HepG2 (cell line): Measurements from ENCODE around the gene ZCRB1. TPM values are rescaled to one million over a fixed set of nuclear protein-coding genes. Genes with fewer than 3 reads are reported as not detected.

ENCODE experiments used
- ATAC-seq: fragments of 200-7000 bp; cut with Tn5 transposase; 3 replicates; pipeline ENCODE4 v1.9.1; 2020; ENCODE audit warnings: mild to moderate bottlenecking, moderate library complexity
- BruUV-seq: library from RNA; stranded (reverse); fragments of 400-500 nt; replicated peaks from 2 replicates; lab custom pipeline; 2021; lab: Mats Ljungman, UMichigan
- CTCF ChIA-PET: fragments of 300-600 bp; formaldehyde crosslinking; extraction: SDS; loops from one replicate; lab custom pipeline; 2021; ENCODE audit warnings: low total read pairs, inconsistent platforms, low intra/inter-chr PET ratio; lab: Yijun Ruan, JAX
- POLR2A ChIA-PET: fragments of 350-600 bp; sonication (Branson Sonifier 250); formaldehyde crosslinking; loops from one replicate; lab custom pipeline; 2020; ENCODE audit warnings: antibody characterized with exemption, inconsistent platforms; lab: Yijun Ruan, JAX
- DNase-seq: peaks from one replicate; pipeline ENCODE4 v3.0.0-alpha.2; 2015; ENCODE audit warnings: low spot score
- FAIRE-seq: peaks from 3 replicates; lab custom pipeline; 2011; peaks lifted over from hg19 to GRCh38; lab: Jason Lieb, UNC
- H2AFZ ChIP-seq: one replicate; pipeline ENCODE4 v1.6.1; 2011; ENCODE audit warnings: low read length, inconsistent platforms
- H3K27ac ChIP-seq: fragments of 300-600 bp; 3 replicates; pipeline ENCODE4 v1.8.0; 2011; ENCODE audit warnings: mixed run types, mild to moderate bottlenecking, mixed read lengths, low read length, inconsistent platforms; ENCODE audit not compliant: insufficient read depth; ENCODE audit errors: extremely low read length
- H3K27me3 ChIP-seq, 2 experiments: fragments of 200-600 bp in 1 of 2; 2 replicates in 1 of 2; 3 replicates in 1 of 2; pipeline versions ENCODE4 v1.6.0 to v1.8.0; 2011; ENCODE audit warnings: low read length in 2 of 2, mild to moderate bottlenecking in 2 of 2, moderate library complexity in 2 of 2, inconsistent platforms in 1 of 2; ENCODE audit not compliant: insufficient read depth in 2 of 2, control insufficient read depth in 1 of 2
- H3K36me3 ChIP-seq, 2 experiments: fragments of 200-600 bp in 1 of 2; replicated peaks in 1 of 2; 2 replicates in 1 of 2; 3 replicates in 1 of 2; pipeline versions ENCODE4 v1.5.1 to v1.8.0; 2011; ENCODE audit warnings: low read length in 2 of 2, inconsistent platforms in 1 of 2; ENCODE audit not compliant: insufficient read depth in 2 of 2, control insufficient read depth in 1 of 2
- H3K4me1 ChIP-seq: 2 replicates; pipeline ENCODE4 v1.5.1; 2012; ENCODE audit warnings: low read length, inconsistent platforms; ENCODE audit not compliant: insufficient read depth
- H3K4me2 ChIP-seq: 2 replicates; pipeline ENCODE4 v1.6.0; 2011; ENCODE audit warnings: low read depth, low read length, inconsistent platforms
- H3K4me3 ChIP-seq, 3 experiments: fragments of 200-600 bp in 1 of 3; sonication (generic), shearing (Covaris generic) in 1 of 3; replicated peaks in 1 of 3; 2 replicates each; pipeline ENCODE4 v1.5.1; 2011 to 2016; ENCODE audit warnings: low read length in 3 of 3, inconsistent platforms in 2 of 3, low read depth in 2 of 3, mild to moderate bottlenecking in 2 of 3, control low read depth in 1 of 3, mixed read lengths in 1 of 3; ENCODE audit not compliant: insufficient read depth in 1 of 3
- H3K79me2 ChIP-seq: one replicate; pipeline ENCODE4 v1.6.1; 2011; ENCODE audit warnings: low read length, inconsistent platforms; ENCODE audit not compliant: insufficient read depth
- H3K9ac ChIP-seq: 2 replicates; pipeline ENCODE4 v1.6.0; 2011; ENCODE audit warnings: mild to moderate bottlenecking, low read depth, low read length, inconsistent platforms; ENCODE audit not compliant: insufficient read depth
- H3K9me3 ChIP-seq: 2 replicates; pipeline ENCODE4 v1.5.1; 2012; ENCODE audit warnings: mild to moderate bottlenecking, low read length
- H4K20me1 ChIP-seq: 2 replicates; pipeline ENCODE4 v1.6.0; 2011; ENCODE audit warnings: inconsistent platforms, mild to moderate bottlenecking, low read length, moderate library complexity; ENCODE audit not compliant: insufficient read depth
- AHDC1 ChIP-seq: sonication (generic); formaldehyde crosslinking; IDR thresholded peaks from 2 replicates; pipeline ENCODE4 v1.5.1; 2020; ENCODE audit warnings: mild to moderate bottlenecking, missing genetic modification reagents, borderline replicate concordance
- ZNF281 ChIP-seq: sonication (generic); formaldehyde crosslinking; IDR thresholded peaks from 2 replicates; pipeline ENCODE4 v1.4.0; 2020; ENCODE audit warnings: missing genetic modification reagents, borderline replicate concordance
- ZNF597 ChIP-seq: sonication (generic); formaldehyde crosslinking; IDR thresholded peaks from 2 replicates; pipeline ENCODE4 v1.5.0; 2020; ENCODE audit warnings: missing genetic modification reagents
- ZNF792 ChIP-seq: IDR thresholded peaks from 2 replicates; pipeline ENCODE4 v1.6.1; 2016
- WGBS: methylation state at CpG from one replicate; pipeline ENCODE4 v1.1.6; 2017; ENCODE audit warnings: low lambda C conversion rate; 5-methylcytosine and 5-hydroxymethylcytosine counted together
- in situ Hi-C: cut with HindIII; loops from 2 replicates; pipeline ENCODE4 v1.10.0; 2017; ENCODE audit warnings: low pct_unique_long_range_greater_than_20kb; ENCODE audit not compliant: extremely low pct_ligation_motif_present
- intact Hi-C: fragments of 100-400 bp; cut with micrococcal nuclease; formaldehyde crosslinking; loops from one replicate; pipeline ENCODE4 v1.10.0; 2022; ENCODE audit not compliant: unreplicated experiment
- polyA plus RNA-seq, 8 experiments: library from polyadenylated mRNA; depleted of rRNA in 3 of 8; stranded (reverse) in 7 of 8; unstranded in 1 of 8; fragments of >200 nt; fragmentation: Illumina TruSeq in 4 of 8; extraction: Trizol in 4 of 8; gene quantifications; 2 replicates each; pipeline versions ENCODE4 v1.2.1 to v1.2.3, GENCODE V29; 2011 to 2016; ENCODE audit warnings: low read depth in 4 of 8, missing spikeins in 1 of 8, mixed read lengths in 1 of 8; ENCODE audit not compliant: insufficient read depth in 1 of 8
- total RNA-seq, 5 experiments: library from RNA; depleted of rRNA; stranded (reverse); fragments of >200 nt; fragmentation: Illumina TruSeq; extraction: Trizol; gene quantifications; 2 replicates each; pipeline ENCODE4 v1.2.3, GENCODE V29; 2016; ENCODE audit warnings: low read depth in 1 of 5

Gene ZCRB1
- total and polyA plus RNA-seq, 2 of the 13 experiments (the other 11 are each of a cell fraction or from before 2014, with no cell fraction given), result 43.5 to 49.8 TPM

GRCh38 chr12:42284157-42284556 is 41.7 kb downstream of the ZCRB1 start:
- ATAC-seq (no peak), DNase-seq (no peak), FAIRE-seq (no peak)
- ChIA-PET POLR2A (no interaction called here), CTCF (no interaction called here)
- no peak overlapping the region for H3K9ac ChIP-seq
- H3K9me3 ChIP-seq, result no peaks in the 10 kb centered on the region
- H3K36me3 ChIP-seq, result no peaks in the 10 kb centered on the region
- no peaks in the 10 kb centered on the region for H4K20me1 ChIP-seq
- no TSS peak for BruUV-seq
- intact Hi-C loops (no loop called here), in situ Hi-C loops (no loop called here)
- peaks cover 16% of the 10 kb centered on the region for H3K4me1 ChIP-seq
- no peak overlapping the region for H3K27ac ChIP-seq
- H2AFZ ChIP-seq, result no peak overlapping the region
- no peak for TF ChIP-seq AHDC1 (CRISPR knock-in tag)
- TF ChIP-seq ZNF597 (CRISPR knock-in tag), result no peak
- TF ChIP-seq ZNF281, result no peak
- no peak for TF ChIP-seq ZNF792 (CRISPR knock-in tag)
- H3K4me2 ChIP-seq, result no peak overlapping the region
- WGBS, result 0% methylated on average over 1 of the region's 1 CpG
- peaks cover 0 to 3% of the 10 kb centered on the region in 2 experiments; a peak in 1 of 5 replicates for H3K27me3 ChIP-seq
- H3K4me3 ChIP-seq, result no peak overlapping the region
- H3K79me2 ChIP-seq, result no peaks in the 10 kb centered on the region
